Ecto neural progenitor cell (in vitro differentiated cells): ENCODE results near the gene MUSTN1.

Experiments used
- DNase-seq: peaks from one replicate; pipeline ENCODE4 v3.0.0-alpha.2; 2018; ENCODE audit warnings: low spot score

The MUSTN1 gene

DNA sequence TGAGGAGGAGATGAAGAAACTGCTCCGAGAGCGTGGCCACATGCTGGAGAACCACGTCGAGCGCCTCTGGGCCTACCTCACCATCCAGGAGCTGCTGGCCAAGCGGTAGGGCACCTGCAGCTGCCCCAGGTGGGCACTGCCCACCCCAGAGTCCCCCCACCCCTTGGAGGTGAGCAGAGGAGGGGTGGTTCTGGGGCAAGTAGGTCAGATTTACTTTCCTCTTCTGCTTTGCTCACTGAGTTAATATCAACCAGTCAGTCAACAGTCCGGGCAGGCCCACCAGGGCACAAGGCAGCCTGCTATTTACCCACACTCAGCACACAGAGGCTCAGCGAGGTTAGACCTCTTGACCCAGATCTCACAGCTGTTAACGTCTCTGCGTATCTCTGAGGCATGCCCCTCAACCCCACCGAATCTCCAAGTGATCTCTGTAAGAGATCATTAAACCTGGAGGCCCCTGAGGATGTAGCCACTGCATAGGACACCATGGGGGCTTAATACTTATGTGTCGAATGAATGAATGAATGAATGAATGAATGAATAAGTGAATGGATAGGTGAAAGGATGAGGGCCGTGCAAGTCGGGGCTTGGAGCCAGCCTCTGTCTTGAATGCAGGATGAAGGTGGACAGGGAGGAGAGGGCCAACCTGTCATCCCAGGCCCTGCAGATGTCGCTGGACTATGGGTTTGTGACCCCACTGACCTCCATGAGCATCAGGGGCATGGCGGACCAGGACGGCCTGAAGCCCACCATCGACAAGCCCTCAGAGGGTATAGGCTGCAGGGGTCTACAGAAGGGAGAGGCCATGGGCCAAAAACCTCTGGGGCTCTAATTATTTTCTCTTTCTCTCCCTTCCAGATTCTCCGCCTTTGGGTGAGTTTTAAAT is 48.2 kb downstream of the MUSTN1 start:
- DNase-seq: no peak

- no peak for DNase-seq
Measured at GRCh38 chr3:52784931-52785590, 49.8 kb downstream of the MUSTN1 start.

DNA sequence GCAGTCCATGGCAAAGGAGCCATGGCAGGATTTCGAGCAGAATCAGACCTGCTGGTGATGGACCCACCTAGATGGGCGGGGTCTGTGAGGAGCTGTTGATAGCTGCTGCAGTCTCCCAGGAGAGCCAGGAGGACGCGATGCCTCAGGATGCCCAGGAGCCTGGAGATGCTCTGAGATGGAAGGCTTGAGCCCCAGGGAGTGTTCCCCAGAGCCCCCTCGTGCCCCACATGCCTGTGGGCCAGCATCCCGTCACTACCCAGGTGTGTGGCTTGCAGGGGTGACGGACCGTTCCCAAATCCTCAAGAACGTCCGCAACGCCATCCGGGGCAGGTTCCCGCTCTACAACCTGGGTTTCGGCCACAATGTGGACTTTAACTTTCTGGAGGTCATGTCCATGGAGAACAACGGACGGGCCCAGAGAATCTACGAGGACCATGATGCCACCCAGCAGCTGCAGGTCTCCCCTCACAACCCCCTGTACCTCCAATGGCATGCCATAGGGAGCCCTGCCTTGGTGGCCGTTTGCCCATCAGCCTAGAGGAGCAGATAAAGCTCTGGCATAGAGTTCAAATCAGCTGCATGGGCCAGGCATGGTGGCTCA is 50.7 kb downstream of the MUSTN1 start:
- DNase-seq: peak; percentile 30

DNA sequence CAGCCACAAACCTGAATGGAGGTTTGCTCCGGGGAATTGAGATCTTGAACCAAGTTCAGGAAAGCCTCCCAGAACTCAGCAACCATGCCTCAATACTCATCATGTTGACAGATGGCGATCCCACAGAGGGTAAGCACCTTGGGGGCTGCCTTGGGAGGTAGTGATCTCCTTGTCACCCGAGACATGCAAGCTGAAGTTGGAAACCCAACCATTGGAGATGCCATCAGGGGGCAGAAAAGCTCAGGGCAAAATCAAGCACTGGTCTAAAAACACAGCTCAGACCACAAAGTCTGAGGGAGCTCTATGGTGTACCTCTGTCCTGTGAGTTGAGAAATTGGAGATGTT is 51.6 kb downstream of the MUSTN1 start:
- no peak for DNase-seq
